WTC11 (cell line): Measurements from ENCODE around the gene HES5. TPM values are rescaled to one million over a fixed set of nuclear protein-coding genes. Genes with fewer than 3 reads are reported as not detected.

ENCODE experiments used
- ATAC-seq: fragments of 200-7000 bp; cut with Tn5 transposase; 2 replicates; pipeline ENCODE4 v1.10.0; 2021; ENCODE audit warnings: mild to moderate bottlenecking, moderate library complexity
- CTCF ChIA-PET: fragments of 300-600 bp; sonication (Branson Sonifier 250); formaldehyde crosslinking; loops from one replicate; lab custom pipeline; 2021; ENCODE audit warnings: antibody characterized with exemption; lab: Charles Lee
- POLR2A ChIA-PET: fragments of 350-600 bp; sonication (Branson Sonifier 250); formaldehyde crosslinking; loops from one replicate; lab custom pipeline; 2021; ENCODE audit warnings: antibody characterized with exemption; lab: Charles Lee
- DNase-seq: peaks from one replicate; pipeline ENCODE4 v3.0.0; 2021; ENCODE audit warnings: low spot score
- H3K27ac Mint-ChIP-seq: 2 replicates; pipeline ENCODE4 v1.8.0; 2021; ENCODE audit warnings: mixed read lengths
- H3K27me3 Mint-ChIP-seq: 2 replicates; pipeline ENCODE4 v1.8.0; 2021; ENCODE audit warnings: low read depth, mild to moderate bottlenecking, moderate library complexity, mixed read lengths
- H3K36me3 Mint-ChIP-seq: 2 replicates; pipeline ENCODE4 v1.8.0; 2021; ENCODE audit warnings: mixed read lengths
- H3K4me1 Mint-ChIP-seq: 2 replicates; pipeline ENCODE4 v1.8.0; 2022; ENCODE audit warnings: mixed read lengths
- H3K4me3 Mint-ChIP-seq: 2 replicates; pipeline ENCODE4 v1.8.0; 2021; ENCODE audit warnings: mild to moderate bottlenecking, moderate library complexity, mixed read lengths
- H3K9me3 Mint-ChIP-seq: 2 replicates; pipeline ENCODE4 v1.8.0; 2021; ENCODE audit warnings: mixed read lengths
- E2F1 ChIP-seq: sonication (generic); formaldehyde crosslinking; IDR thresholded peaks from 2 replicates; pipeline ENCODE4 v1.8.0; 2022; ENCODE audit warnings: mild to moderate bottlenecking, missing genetic modification reagents
- FOXP1 ChIP-seq: sonication (generic); formaldehyde crosslinking; IDR thresholded peaks from 2 replicates; pipeline ENCODE4 v1.8.0; 2022; ENCODE audit warnings: missing genetic modification reagents, mild to moderate bottlenecking, moderate library complexity, borderline replicate concordance
- JUN ChIP-seq: sonication (generic); formaldehyde crosslinking; IDR thresholded peaks from 2 replicates; pipeline ENCODE4 v1.8.0; 2023; ENCODE audit warnings: mild to moderate bottlenecking, missing genetic modification reagents
- MYBL2 ChIP-seq: sonication (generic); formaldehyde crosslinking; IDR thresholded peaks from 2 replicates; pipeline ENCODE4 v1.8.1; 2023; ENCODE audit warnings: mild to moderate bottlenecking, moderate library complexity, missing genetic modification reagents
- NFYB ChIP-seq: sonication (generic); formaldehyde crosslinking; conservative IDR thresholded peaks from 2 replicates; pipeline ENCODE4 v1.8.0; 2022; ENCODE audit warnings: low read depth, missing genetic modification reagents
- PRDM15 ChIP-seq: sonication (generic); formaldehyde crosslinking; IDR thresholded peaks from 2 replicates; pipeline ENCODE4 v1.8.0; 2022; ENCODE audit warnings: missing genetic modification reagents
- PREB ChIP-seq: sonication (generic); formaldehyde crosslinking; IDR thresholded peaks from 2 replicates; pipeline ENCODE4 v1.8.1; 2022; ENCODE audit warnings: mild to moderate bottlenecking, missing genetic modification reagents, moderate library complexity, borderline replicate concordance
- TCF7 ChIP-seq: sonication (generic); formaldehyde crosslinking; IDR thresholded peaks from 2 replicates; pipeline ENCODE4 v1.8.0; 2022; ENCODE audit warnings: mild to moderate bottlenecking, low read depth, missing genetic modification reagents, moderate library complexity
- ZNF121 ChIP-seq: sonication (generic); formaldehyde crosslinking; IDR thresholded peaks from 2 replicates; pipeline ENCODE4 v1.8.0; 2023; ENCODE audit warnings: missing genetic modification reagents
- ZNF219 ChIP-seq: sonication (generic); formaldehyde crosslinking; IDR thresholded peaks from 2 replicates; pipeline ENCODE4 v1.8.0; 2023; ENCODE audit warnings: missing genetic modification reagents, mild to moderate bottlenecking, borderline replicate concordance
- ZNF423 ChIP-seq: fragments of 250-450 bp; sonication (Bioruptor Pico); IDR thresholded peaks from 2 replicates; pipeline ENCODE4 v2.1.2; 2022; ENCODE audit warnings: mild to moderate bottlenecking, moderate library complexity
- ZNF532 ChIP-seq: fragments of 250-450 bp; sonication (Bioruptor Pico); IDR thresholded peaks from 2 replicates; pipeline ENCODE4 v1.9.0; 2021; ENCODE audit warnings: mild to moderate bottlenecking, borderline replicate concordance
- ZNF671 ChIP-seq: fragments of 250-450 bp; sonication (Bioruptor Pico); IDR thresholded peaks from 2 replicates; pipeline ENCODE4 v1.8.0; 2021; ENCODE audit warnings: mild to moderate bottlenecking
- total RNA-seq: library from RNA; stranded (reverse); gene quantifications from 3 replicates; pipeline ENCODE4 v1.2.3, GENCODE V29; 2021

The HES5 gene
- total RNA-seq, 1 experiment from 2014 or later, result not detected

GRCh38 chr1:2534687-2535441, 4.8 kb upstream of the HES5 start:
- DNase-seq (no peak), ATAC-seq (peak; percentile 5; the same call in 1 of the 2 replicates)
- H3K36me3 Mint-ChIP-seq, result no peaks in the 10 kb centered on the region
- H3K27me3 Mint-ChIP-seq, result peaks cover 72% of the 10 kb centered on the region
- TF ChIP-seq ZNF532 (no peak), ZNF423 (CRISPR knock-in tag) (0 out of 2 replicates have a peak, but pooled peaks have one; percentile 31), TCF7 (CRISPR knock-in tag) (no peak)
- peak overlapping the region; percentile 89 for H3K27ac Mint-ChIP-seq
- H3K9me3 Mint-ChIP-seq, result no peaks in the 10 kb centered on the region
- peaks cover 9% of the 10 kb centered on the region for H3K4me1 Mint-ChIP-seq
- ChIA-PET CTCF (interaction anchor here (0.8 to 2.3 kb wide), 7 partner anchors 9 to 328 kb away, joined by 3 to 14 read pairs (median 6); partner anchors contain the start of gene PANK4), POLR2A (no interaction called here)
- H3K4me3 Mint-ChIP-seq, result no peak overlapping the region

GRCh38 chr1:2534315-2534686, 4.2 kb upstream of the HES5 start:
- H3K27ac Mint-ChIP-seq, result no peak overlapping the region
- no peak for DNase-seq
- H3K27me3 Mint-ChIP-seq, result peaks cover 71% of the 10 kb centered on the region
- TF ChIP-seq NFYB (CRISPR knock-in tag) (no peak), ZNF121 (no peak), PRDM15 (CRISPR knock-in tag) (no peak), E2F1 (no peak), MYBL2 (CRISPR knock-in tag) (no peak), ZNF671 (CRISPR knock-in tag) (no peak), PREB (CRISPR knock-in tag) (no peak), ZNF219 (CRISPR knock-in tag) (no peak), FOXP1 (CRISPR knock-in tag) (no peak), JUN (CRISPR knock-in tag) (no peak)
- no peak for ATAC-seq
- no peak overlapping the region for H3K4me3 Mint-ChIP-seq
- ChIA-PET POLR2A (no interaction called here), CTCF (interaction anchor here (1.2 to 2.0 kb wide), 4 partner anchors 8 to 27 kb away, joined by 3 to 14 read pairs (median 6); partner anchors contain the start of gene PANK4)
- H3K36me3 Mint-ChIP-seq, result no peaks in the 10 kb centered on the region
- H3K9me3 Mint-ChIP-seq, result no peaks in the 10 kb centered on the region
- peaks cover 9% of the 10 kb centered on the region for H3K4me1 Mint-ChIP-seq
